ENCODE results near the gene SUFU. TPM values are rescaled to one million over a fixed set of nuclear protein-coding genes. Genes with fewer than 3 reads are reported as not detected.

SUFU gene
- total and polyA plus RNA-seq, 2 experiments from 2014 or later = 10.9 to 18.2 TPM

DNA sequence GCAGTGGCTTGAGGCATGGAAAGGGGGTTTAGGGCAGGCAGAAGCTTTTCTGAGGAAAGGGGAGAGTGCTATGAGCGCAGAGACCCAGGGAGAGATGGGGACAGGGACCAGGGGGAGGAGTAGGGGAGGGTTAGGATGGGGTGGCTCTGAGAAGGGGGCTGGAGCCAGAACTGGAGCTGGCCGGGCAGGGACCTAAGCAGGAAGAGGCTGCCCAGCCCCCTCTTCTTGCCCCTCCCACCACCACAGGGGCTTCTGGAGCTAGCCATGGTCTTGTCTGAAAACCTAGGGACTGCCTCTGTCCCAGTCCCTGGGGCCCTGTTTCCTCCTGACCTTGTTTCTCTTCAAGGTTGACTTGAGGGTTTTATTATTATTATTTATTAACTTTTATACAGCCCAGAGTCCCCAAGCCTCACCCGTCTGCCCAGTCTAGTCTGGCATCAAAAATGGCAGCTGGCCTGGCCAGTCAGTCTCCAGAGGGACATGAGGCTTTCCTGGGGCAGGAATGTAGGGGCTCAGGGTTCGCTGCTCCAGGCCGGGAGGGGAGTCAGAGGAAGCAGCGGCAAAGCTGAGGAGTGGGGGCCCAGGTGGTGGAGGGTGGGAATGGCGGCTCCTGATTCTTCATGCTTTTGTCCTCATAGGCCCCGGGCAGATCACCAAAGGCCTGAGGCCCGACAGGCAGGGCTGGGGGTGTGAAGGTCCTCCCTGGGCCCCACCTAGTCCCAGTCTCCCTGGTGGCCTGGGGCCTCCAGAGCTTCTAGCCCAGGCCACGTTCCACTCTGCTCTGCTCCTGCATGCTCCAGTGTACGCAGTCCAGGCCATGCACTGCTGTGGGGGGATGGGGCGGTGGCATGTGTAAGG is 146.3 kb downstream of the SUFU start:
- H3K4me3 ChIP-seq = no peak overlapping the region
- H3K4me2 ChIP-seq = peak overlapping the region; percentile 93
- H3K27me3 ChIP-seq = no peaks in the 10 kb centered on the region
- DNase-seq (ENCODE audit: low spot score) = no peak
- peaks cover 38% of the 10 kb centered on the region for H3K4me1 ChIP-seq (ENCODE audit: insufficient read depth)
- H3K27ac ChIP-seq = no peak overlapping the region
- no peaks in the 10 kb centered on the region for H3K36me3 ChIP-seq (replicated peaks; ENCODE audit: insufficient read depth, low read depth)
- TF ChIP-seq, protein P1, sequence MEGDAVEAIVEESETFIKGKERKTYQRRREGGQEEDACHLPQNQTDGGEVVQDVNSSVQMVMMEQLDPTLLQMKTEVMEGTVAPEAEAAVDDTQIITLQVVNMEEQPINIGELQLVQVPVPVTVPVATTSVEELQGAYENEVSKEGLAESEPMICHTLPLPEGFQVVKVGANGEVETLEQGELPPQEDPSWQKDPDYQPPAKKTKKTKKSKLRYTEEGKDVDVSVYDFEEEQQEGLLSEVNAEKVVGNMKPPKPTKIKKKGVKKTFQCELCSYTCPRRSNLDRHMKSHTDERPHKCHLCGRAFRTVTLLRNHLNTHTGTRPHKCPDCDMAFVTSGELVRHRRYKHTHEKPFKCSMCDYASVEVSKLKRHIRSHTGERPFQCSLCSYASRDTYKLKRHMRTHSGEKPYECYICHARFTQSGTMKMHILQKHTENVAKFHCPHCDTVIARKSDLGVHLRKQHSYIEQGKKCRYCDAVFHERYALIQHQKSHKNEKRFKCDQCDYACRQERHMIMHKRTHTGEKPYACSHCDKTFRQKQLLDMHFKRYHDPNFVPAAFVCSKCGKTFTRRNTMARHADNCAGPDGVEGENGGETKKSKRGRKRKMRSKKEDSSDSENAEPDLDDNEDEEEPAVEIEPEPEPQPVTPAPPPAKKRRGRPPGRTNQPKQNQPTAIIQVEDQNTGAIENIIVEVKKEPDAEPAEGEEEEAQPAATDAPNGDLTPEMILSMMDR (IDR thresholded peaks at IDR 0.05; ENCODE audit: poor library complexity) = no peak
- TF ChIP-seq EZH2 (IDR thresholded peaks at IDR 0.05; ENCODE audit: borderline replicate concordance) = no peak
- TF ChIP-seq EZH2phosphoT487 (IDR thresholded peaks at IDR 0.05; ENCODE audit: low read depth, severe bottlenecking, unreplicated experiment) = no peak
- no peaks in the 10 kb centered on the region for H3K9me2 ChIP-seq (replicated peaks; ENCODE audit: insufficient read depth)
- peaks cover 95% of the 10 kb centered on the region for H3K79me2 ChIP-seq
- H3K9me3 ChIP-seq (ENCODE audit: low read depth) = no peaks in the 10 kb centered on the region
- H2AFZ ChIP-seq = no peak overlapping the region
- WGBS (ENCODE audit: low lambda C conversion rate, missing lambda C conversion rate) = 87% methylated on average over 11 of the region's 12 CpGs
- peaks cover 87% of the 10 kb centered on the region for H4K20me1 ChIP-seq (ENCODE audit: insufficient read depth, poor library complexity, severe bottlenecking)

DNA sequence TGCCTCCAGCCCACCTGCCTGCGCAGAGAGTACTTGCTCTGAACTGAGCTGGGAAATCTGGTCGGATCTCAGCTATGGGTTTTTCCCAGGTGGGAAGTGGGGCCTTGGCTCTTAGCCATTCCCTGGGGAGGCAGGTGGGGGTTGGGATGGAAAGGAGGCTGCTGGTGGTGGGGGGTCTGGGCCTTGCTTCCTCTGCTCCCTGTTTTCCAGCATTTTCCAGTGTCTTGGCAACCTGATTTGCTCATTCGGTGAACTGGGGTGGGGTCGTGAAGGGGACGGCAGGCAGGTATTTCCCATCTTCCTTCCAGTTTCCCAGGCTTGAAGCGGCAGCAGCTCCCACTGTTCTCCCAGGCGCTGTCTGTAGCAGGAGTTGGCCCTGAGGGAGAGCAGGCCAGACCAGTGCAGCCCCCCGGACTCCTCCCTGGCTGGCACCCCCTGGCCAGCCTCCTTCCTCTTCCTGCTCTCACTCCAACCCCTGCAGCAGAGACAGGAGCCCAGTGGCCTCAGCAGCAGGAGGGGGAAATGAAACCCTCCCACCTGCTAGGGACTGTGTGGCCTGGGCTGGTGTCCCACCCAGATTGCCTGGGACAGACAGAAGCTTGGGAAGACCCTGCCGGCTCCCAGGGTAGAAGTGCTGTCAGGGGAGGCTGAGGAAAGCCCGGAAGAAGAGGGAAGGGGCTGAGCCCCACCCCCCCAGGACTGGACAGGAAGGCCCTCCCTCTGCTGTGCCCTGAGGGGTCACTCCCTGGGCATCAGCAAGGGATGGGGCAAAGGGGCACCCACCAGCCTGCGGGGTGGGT is 147.1 kb downstream of the SUFU start:
- Histone ChIP-seq H3K4me3 (no peak overlapping the region), H4K20me1 (ENCODE audit: insufficient read depth, poor library complexity, severe bottlenecking) (peaks cover 84% of the 10 kb centered on the region), H3K4me1 (ENCODE audit: insufficient read depth) (peaks cover 38% of the 10 kb centered on the region), H2AFZ (no peak overlapping the region), H3K4me2 (peak overlapping the region; percentile 93), H3K27me3 (no peaks in the 10 kb centered on the region), H3K9me2 (replicated peaks; ENCODE audit: insufficient read depth) (no peaks in the 10 kb centered on the region), H3K27ac (no peak overlapping the region), H3K79me2 (peaks cover 88% of the 10 kb centered on the region), H3K9me3 (ENCODE audit: low read depth) (no peaks in the 10 kb centered on the region), H3K36me3 (replicated peaks; ENCODE audit: insufficient read depth, low read depth) (no peaks in the 10 kb centered on the region)
- no peak for TF ChIP-seq EZH2 (IDR thresholded peaks at IDR 0.05; ENCODE audit: borderline replicate concordance)
- TF ChIP-seq, protein P1 (IDR thresholded peaks at IDR 0.05; ENCODE audit: poor library complexity) = no peak
- no peak for TF ChIP-seq EZH2phosphoT487 (IDR thresholded peaks at IDR 0.05; ENCODE audit: low read depth, severe bottlenecking, unreplicated experiment)
- DNase-seq (ENCODE audit: low spot score) = no peak
- WGBS (ENCODE audit: low lambda C conversion rate, missing lambda C conversion rate) = 87% methylated on average over 10 of the region's 11 CpGs

DNA sequence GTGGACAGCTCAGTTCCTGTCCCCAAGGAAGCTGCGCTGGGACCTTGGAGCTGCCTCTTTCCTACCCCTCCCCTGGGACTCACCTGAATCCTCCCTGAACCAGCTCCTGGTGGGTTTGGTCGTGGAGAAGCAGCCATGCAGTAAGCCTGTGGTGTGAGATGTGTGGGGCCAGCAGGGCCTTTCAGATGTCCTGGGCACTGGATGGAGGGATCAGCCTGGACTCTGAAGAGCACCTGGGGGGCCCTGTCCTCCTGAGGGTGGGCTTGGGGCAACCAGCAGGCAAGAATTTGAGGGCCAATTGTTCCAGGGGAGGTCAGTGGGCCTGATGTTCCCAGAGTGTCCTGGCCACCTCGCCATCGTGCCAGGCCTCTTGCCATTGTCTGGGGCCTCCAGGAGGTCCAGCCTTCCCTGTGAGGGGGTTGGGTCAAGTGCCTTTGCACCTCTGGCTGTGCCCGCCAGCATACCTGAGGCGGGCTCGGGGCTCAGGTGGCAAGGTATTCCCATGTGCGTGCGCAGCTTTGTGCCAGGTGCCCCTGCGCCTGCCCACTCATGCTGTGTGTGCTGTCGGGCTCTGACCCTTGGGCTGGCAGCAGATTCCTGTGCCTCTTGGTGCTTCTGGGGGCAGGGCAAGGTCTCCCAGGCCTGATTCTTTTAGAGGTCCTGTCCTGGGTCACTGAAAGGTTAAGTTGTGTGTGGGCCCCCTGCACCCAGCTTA is 147.8 kb downstream of the SUFU start:
- peaks cover 81% of the 10 kb centered on the region for H3K79me2 ChIP-seq
- no peak overlapping the region for H3K4me2 ChIP-seq
- no peak overlapping the region for H3K27ac ChIP-seq
- no peaks in the 10 kb centered on the region for H3K36me3 ChIP-seq (replicated peaks; ENCODE audit: insufficient read depth, low read depth)
- H3K4me1 ChIP-seq (ENCODE audit: insufficient read depth) = peaks cover 37% of the 10 kb centered on the region
- no peak for TF ChIP-seq EZH2 (IDR thresholded peaks at IDR 0.05; ENCODE audit: borderline replicate concordance)
- TF ChIP-seq EZH2phosphoT487 (IDR thresholded peaks at IDR 0.05; ENCODE audit: low read depth, severe bottlenecking, unreplicated experiment) = no peak
- TF ChIP-seq, protein P1 (IDR thresholded peaks at IDR 0.05; ENCODE audit: poor library complexity) = no peak
- no peak for DNase-seq (ENCODE audit: low spot score)
- H3K27me3 ChIP-seq = no peaks in the 10 kb centered on the region
- no peak overlapping the region for H2AFZ ChIP-seq
- no peaks in the 10 kb centered on the region for H3K9me2 ChIP-seq (replicated peaks; ENCODE audit: insufficient read depth)
- no peaks in the 10 kb centered on the region for H3K9me3 ChIP-seq (ENCODE audit: low read depth)
- peaks cover 82% of the 10 kb centered on the region for H4K20me1 ChIP-seq (ENCODE audit: insufficient read depth, poor library complexity, severe bottlenecking)
- no peak overlapping the region for H3K4me3 ChIP-seq
- 91% methylated on average over 11 of the region's 11 CpGs for WGBS (ENCODE audit: low lambda C conversion rate, missing lambda C conversion rate)
